ENCODE measurements around the gene UTP25. TPM values are rescaled to one million over a fixed set of nuclear protein-coding genes. Genes with fewer than 3 reads are reported as not detected.

UTP25 gene
- polyA plus RNA-seq, 1 experiment = 8.6 TPM

GRCh38 chr1:209831615-209832014 is 3.8 kb downstream of the UTP25 start:
- ChIA-PET POLR2A (interaction anchor here (1.0 to 1.1 kb wide), 2 partner anchors 8 to 9 kb away, joined by 3 to 6 read pairs; no protein-coding TSS in a partner anchor), CTCF (interaction anchor here (0.7 to 13.0 kb wide), 3 partner anchors 9 to 157 kb away, joined by 3 to 158 read pairs (median 6); no protein-coding TSS in a partner anchor)

GRCh38 chr1:209835782-209836298 is 8.1 kb downstream of the UTP25 start:
- H3K9me3 ChIP-seq (ENCODE audit: control insufficient read depth, insufficient read depth, low read length) = no peaks in the 10 kb centered on the region
- no peak for TF ChIP-seq CTCF (IDR thresholded peaks at IDR 0.05; ENCODE audit: low read depth, low read length)
- H3K4me3 ChIP-seq (ENCODE audit: low read depth, low read length) = no peak overlapping the region
- H3K27ac ChIP-seq (ENCODE audit: low read depth, low read length) = no peak overlapping the region
- POLR2A ChIA-PET = interaction anchor here (0.9 kb wide), 1 partner anchor 8 kb away, joined by 6 read pairs; the partner anchor contains the start of gene UTP25
- no peak for DNase-seq (ENCODE audit: low read depth, low spot score)
- CTCF ChIA-PET = interaction anchor here (1.0 to 13.0 kb wide), 3 partner anchors 8 to 15 kb away, joined by 6 to 158 read pairs (median 41); partner anchors contain the start of gene UTP25
- no peaks in the 10 kb centered on the region for H3K27me3 ChIP-seq (ENCODE audit: control insufficient read depth, insufficient read depth, low read length)

More at GRCh38 chr1:209831615-209832014, 3.8 kb downstream of the UTP25 start:
- H3K27me3 ChIP-seq (ENCODE audit: control insufficient read depth, insufficient read depth, low read length) = no peaks in the 10 kb centered on the region
- no peak overlapping the region for H3K27ac ChIP-seq (ENCODE audit: low read depth, low read length)
- H3K4me3 ChIP-seq (ENCODE audit: low read depth, low read length) = no peak overlapping the region
- H3K9me3 ChIP-seq (ENCODE audit: control insufficient read depth, insufficient read depth, low read length) = no peaks in the 10 kb centered on the region
- no peak for TF ChIP-seq CTCF (IDR thresholded peaks at IDR 0.05; ENCODE audit: low read depth, low read length)
- no peak for DNase-seq (ENCODE audit: low read depth, low spot score)

- CTCF ChIA-PET = interaction anchor here (0.5 to 13.0 kb wide), 5 partner anchors 10 to 473 kb away, joined by 4 to 158 read pairs (median 6); partner anchors contain the start of gene UTP25
- no peak for TF ChIP-seq CTCF (IDR thresholded peaks at IDR 0.05; ENCODE audit: low read depth, low read length)
- POLR2A ChIA-PET = no interaction called here
- Histone ChIP-seq H3K4me3 (ENCODE audit: low read depth, low read length) (no peak overlapping the region), H3K27ac (ENCODE audit: low read depth, low read length) (no peak overlapping the region), H3K9me3 (ENCODE audit: control insufficient read depth, insufficient read depth, low read length) (no peaks in the 10 kb centered on the region), H3K27me3 (ENCODE audit: control insufficient read depth, insufficient read depth, low read length) (no peaks in the 10 kb centered on the region)
- no peak for DNase-seq (ENCODE audit: low read depth, low spot score)
Observed at GRCh38 chr1:209837671-209838070, 9.9 kb downstream of the UTP25 start.

- no peak for DNase-seq (ENCODE audit: low read depth, low spot score)
- POLR2A ChIA-PET = no interaction called here
- H3K27me3 ChIP-seq (ENCODE audit: control insufficient read depth, insufficient read depth, low read length) = no peaks in the 10 kb centered on the region
- H3K4me3 ChIP-seq (ENCODE audit: low read depth, low read length) = no peak overlapping the region
- peak overlapping the region; percentile 96 for H3K27ac ChIP-seq (ENCODE audit: low read depth, low read length)
- TF ChIP-seq CTCF (IDR thresholded peaks at IDR 0.05; ENCODE audit: low read depth, low read length) = no peak
- no peaks in the 10 kb centered on the region for H3K9me3 ChIP-seq (ENCODE audit: control insufficient read depth, insufficient read depth, low read length)
- CTCF ChIA-PET = interaction anchor here (1.6 to 13.0 kb wide), 3 partner anchors 11 to 16 kb away, joined by 6 to 158 read pairs (median 41); partner anchors contain the start of gene UTP25
Observed at GRCh38 chr1:209838537-209838936, 10.8 kb downstream of the UTP25 start.

GRCh38 chr1:209839875-209840546 is 12.2 kb downstream of the UTP25 start:
- ChIA-PET CTCF (interaction anchor here (0.5 to 13.0 kb wide), 9 partner anchors 10 to 535 kb away, joined by 3 to 158 read pairs (median 7); partner anchors contain the start of gene UTP25), POLR2A (interaction anchor here (0.6 to 1.3 kb wide), 4 partner anchors 8 to 521 kb away, joined by 3 to 6 read pairs (median 4); partner anchors contain the start of gene UTP25)
- TF ChIP-seq CTCF (IDR thresholded peaks at IDR 0.05; ENCODE audit: low read depth, low read length) = no peak
- Histone ChIP-seq H3K9me3 (ENCODE audit: control insufficient read depth, insufficient read depth, low read length) (no peaks in the 10 kb centered on the region), H3K27me3 (ENCODE audit: control insufficient read depth, insufficient read depth, low read length) (no peaks in the 10 kb centered on the region), H3K27ac (ENCODE audit: low read depth, low read length) (peak overlapping the region; percentile 96), H3K4me3 (ENCODE audit: low read depth, low read length) (peak overlapping the region; percentile 22)
- peak; percentile 88 for DNase-seq (ENCODE audit: low read depth, low spot score)

All from AG04450 (cell line).